Mucosa of descending colon (tissue), 3 donors: ENCODE measurements around the gene BCAS4. TPM values are rescaled to one million over a fixed set of nuclear protein-coding genes. Genes with fewer than 3 reads are reported as not detected.

Experiments used
- ATAC-seq: fragments of 200-7000 bp; cut with Tn5 transposase; one replicate; pipeline ENCODE4 v1.9.1; 2020; ENCODE audit warnings: mild to moderate bottlenecking, moderate library complexity
- DNase-seq, 3 donors: peaks; one replicate each; pipeline ENCODE4 v3.0.0-alpha.2; 2020
- H3K36me3 ChIP-seq: fragments of 200-600 bp; one replicate; pipeline ENCODE4 v1.8.0; 2021; ENCODE audit warnings: low read depth, mild to moderate bottlenecking
- H3K4me1 ChIP-seq: fragments of 200-600 bp; one replicate; pipeline ENCODE4 v1.8.0; 2021; ENCODE audit warnings: low read depth, mild to moderate bottlenecking
- H3K4me3 ChIP-seq: fragments of 200-600 bp; one replicate; pipeline ENCODE4 v1.8.0; 2021; ENCODE audit warnings: mild to moderate bottlenecking
- H3K9me3 ChIP-seq: fragments of 200-600 bp; one replicate; pipeline ENCODE4 v1.8.0; 2021; ENCODE audit warnings: mild to moderate bottlenecking
- CTCF ChIP-seq: fragments of 200-600 bp; IDR thresholded peaks from one replicate; pipeline ENCODE4 v1.8.0; 2022; ENCODE audit warnings: antibody characterized with exemption, mild to moderate bottlenecking
- intact Hi-C, 2 donors: fragments of 100-400 bp; cut with DNase I in 1 of 2; cut with micrococcal nuclease in 1 of 2; formaldehyde crosslinking; loops; one replicate each; pipeline versions ENCODE4 v1.11.0 to v1.11.1; 2022; cut with DNase I, micrococcal nuclease
- total RNA-seq, 3 donors: library from RNA; stranded (reverse); fragmentation: NEBNext Ultra II Directional in 2 of 3; extraction: Animal tissue kit (Norgen Biotek cat#: 25700) in 2 of 3; gene quantifications; one replicate each; pipeline versions ENCODE4 v1.2.1 to v1.2.4, GENCODE V29; 2021 to 2023
- donor health status: DM: no; HTN: no; CAD: no; lungs with moderate emphysema.
- donor health status: DM: no; HTN: no; CAD: no.
- donor health status: DM: no; HTN: yes; CAD: no.

BCAS4 gene
- total RNA-seq, 3 donors from 2014 or later: 1.9 to 5.6 (median 2.9) TPM

GRCh38 chr20:50821994-50822393, 27.1 kb downstream of the BCAS4 start:
- Histone ChIP-seq H3K9me3 (no peaks in the 10 kb centered on the region), H3K4me1 (no peaks in the 10 kb centered on the region), H3K4me3 (no peak overlapping the region), H3K36me3 (no peaks in the 10 kb centered on the region)
- TF ChIP-seq CTCF: no peak
- ATAC-seq (no peak), DNase-seq (no peak)
- intact Hi-C loops: no loop called here

GRCh38 chr20:50823319-50823718, 28.5 kb downstream of the BCAS4 start:
- no peak for ATAC-seq
- no peak overlapping the region for H3K4me3 ChIP-seq
- no peak for TF ChIP-seq CTCF
- intact Hi-C loops: no loop called here
- no peak for DNase-seq
- no peaks in the 10 kb centered on the region for H3K9me3 ChIP-seq
- H3K4me1 ChIP-seq: no peaks in the 10 kb centered on the region
- no peaks in the 10 kb centered on the region for H3K36me3 ChIP-seq

- intact Hi-C loops: no loop called here
- Histone ChIP-seq H3K9me3 (no peaks in the 10 kb centered on the region), H3K4me1 (no peaks in the 10 kb centered on the region), H3K4me3 (no peak overlapping the region), H3K36me3 (no peaks in the 10 kb centered on the region)
- TF ChIP-seq CTCF: no peak
- DNase-seq: peak in 2 of 3 donors; percentile 59 to 64
- ATAC-seq: peak; percentile 52
These were observed 29.3 kb downstream of the BCAS4 start for GRCh38 chr20:50824137-50824536.

GRCh38 chr20:50826121-50826520, 31.3 kb downstream of the BCAS4 start:
- Histone ChIP-seq H3K4me1 (no peaks in the 10 kb centered on the region), H3K4me3 (no peak overlapping the region), H3K9me3 (no peaks in the 10 kb centered on the region), H3K36me3 (no peaks in the 10 kb centered on the region)
- no peak for ATAC-seq
- no peak for DNase-seq
- intact Hi-C loops: no loop called here
- TF ChIP-seq CTCF: no peak

- intact Hi-C loops: no loop called here
- TF ChIP-seq CTCF: no peak
These were observed 33.7 kb downstream of the BCAS4 start for GRCh38 chr20:50828363-50829136.

GRCh38 chr20:50831622-50832021, 36.8 kb downstream of the BCAS4 start:
- no peak for DNase-seq
- H3K4me1 ChIP-seq: no peaks in the 10 kb centered on the region
- ATAC-seq: no peak
- no peak overlapping the region for H3K4me3 ChIP-seq
- H3K9me3 ChIP-seq: no peaks in the 10 kb centered on the region
- no peaks in the 10 kb centered on the region for H3K36me3 ChIP-seq
- intact Hi-C loops: no loop called here
- TF ChIP-seq CTCF: no peak

More at GRCh38 chr20:50828363-50829136, 33.7 kb downstream of the BCAS4 start:
- Histone ChIP-seq H3K4me3 (no peak overlapping the region), H3K9me3 (no peaks in the 10 kb centered on the region), H3K4me1 (no peaks in the 10 kb centered on the region), H3K36me3 (no peaks in the 10 kb centered on the region)
- DNase-seq (no peak), ATAC-seq (no peak)
